Activated effector memory CD4-positive, alpha-beta T cell treated with anti-CD3 and anti-CD28 coated beads, Interleukin-2, amount 50 U/mL, for 16 hours (primary cell): ENCODE measurements around the gene RIPPLY1.
"Not testable (repeated sequence)": the region's sequence is repeated elsewhere in the genome, so short reads cannot be mapped to it uniquely, and the experiment has no call there.

Source experiments
- DNase-seq: peaks from one replicate; pipeline ENCODE4 v3.0.0-alpha.2; 2020

The RIPPLY1 gene

DNA sequence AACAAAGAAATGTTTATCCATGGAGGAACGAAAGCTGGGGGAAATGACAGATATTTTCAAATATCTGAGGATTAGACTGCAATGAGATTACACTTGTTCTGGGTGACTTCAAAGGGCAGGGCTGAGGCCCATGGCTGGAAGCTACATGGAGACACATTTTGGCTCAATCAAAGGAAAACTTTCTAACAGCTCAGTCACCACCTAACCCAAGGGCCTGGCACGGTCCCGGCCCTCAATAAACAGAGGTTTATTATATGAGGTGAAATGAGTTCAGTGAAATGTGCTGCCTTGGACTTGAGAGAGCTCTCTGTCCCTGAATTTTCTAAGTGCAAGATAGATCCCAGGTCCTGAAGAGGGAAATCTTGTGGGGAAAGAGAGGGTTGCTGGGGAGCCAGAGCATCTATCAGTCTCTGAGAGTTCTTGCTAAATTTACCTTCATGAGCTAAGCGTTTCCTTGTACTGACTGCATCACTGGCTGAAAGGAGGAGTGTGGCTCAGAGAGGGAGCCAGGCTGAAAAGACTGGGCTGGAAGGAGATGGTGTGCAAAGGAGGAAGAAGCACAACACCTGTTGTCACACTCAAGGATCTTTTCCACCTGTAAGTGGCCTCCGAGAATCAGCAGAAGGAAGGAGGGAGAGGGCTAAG, 2.0 kb upstream of the RIPPLY1 start:
- DNase-seq, result no peak

DNA sequence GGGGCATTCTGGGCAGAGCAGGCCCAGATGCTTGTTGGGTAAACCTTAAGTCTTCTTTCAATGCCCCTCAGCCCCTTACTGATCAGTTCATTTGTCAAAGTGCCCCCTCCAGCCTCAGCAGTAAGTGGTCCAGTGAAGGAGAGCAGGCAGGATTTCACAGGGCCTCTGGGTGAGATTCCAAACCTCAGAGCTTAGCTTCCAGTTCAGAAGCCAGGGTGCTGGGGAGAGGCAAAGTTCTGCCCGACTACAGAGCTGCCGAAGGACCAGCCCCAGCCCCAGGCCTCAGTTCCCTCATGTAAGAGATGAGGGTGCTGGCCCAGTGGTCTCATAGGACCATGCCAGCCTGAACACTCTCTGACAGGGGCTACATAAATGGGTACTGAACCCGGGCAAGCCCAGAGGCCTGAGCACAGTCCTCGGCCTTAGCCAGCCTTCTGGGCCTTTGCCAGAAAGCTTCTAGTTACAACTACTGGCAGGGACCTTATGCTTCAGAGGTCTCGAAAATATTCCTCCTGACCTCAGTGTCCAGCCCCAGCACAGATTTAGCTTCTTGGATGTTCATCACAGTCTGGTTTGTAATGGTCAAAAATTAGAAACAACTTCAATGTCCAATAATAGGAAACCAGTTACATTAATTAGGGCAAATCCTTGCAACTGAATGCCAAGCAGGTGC, 851 bp upstream of the RIPPLY1 start:
- no peak for DNase-seq

DNA sequence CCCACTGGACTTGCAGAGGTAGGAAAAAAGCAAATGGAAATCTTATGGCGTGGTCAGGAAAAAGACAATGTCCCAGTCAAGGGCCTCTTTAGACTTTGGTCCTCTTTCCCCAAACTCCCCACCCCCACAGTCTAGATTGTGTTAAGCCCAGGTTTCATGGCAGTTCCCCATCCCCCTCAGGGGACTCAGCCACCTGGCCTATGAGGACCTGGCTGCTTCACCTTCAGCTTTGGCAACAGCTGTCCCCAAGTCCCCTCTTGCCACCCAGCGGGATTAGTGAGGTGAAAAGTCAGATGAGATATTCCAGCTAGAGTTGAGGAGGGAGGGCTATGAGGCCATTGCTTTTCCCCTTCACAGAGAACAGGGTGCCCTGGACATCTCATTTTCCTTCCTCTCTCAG, 457 bp downstream of the RIPPLY1 start:
- DNase-seq, result no peak

DNA sequence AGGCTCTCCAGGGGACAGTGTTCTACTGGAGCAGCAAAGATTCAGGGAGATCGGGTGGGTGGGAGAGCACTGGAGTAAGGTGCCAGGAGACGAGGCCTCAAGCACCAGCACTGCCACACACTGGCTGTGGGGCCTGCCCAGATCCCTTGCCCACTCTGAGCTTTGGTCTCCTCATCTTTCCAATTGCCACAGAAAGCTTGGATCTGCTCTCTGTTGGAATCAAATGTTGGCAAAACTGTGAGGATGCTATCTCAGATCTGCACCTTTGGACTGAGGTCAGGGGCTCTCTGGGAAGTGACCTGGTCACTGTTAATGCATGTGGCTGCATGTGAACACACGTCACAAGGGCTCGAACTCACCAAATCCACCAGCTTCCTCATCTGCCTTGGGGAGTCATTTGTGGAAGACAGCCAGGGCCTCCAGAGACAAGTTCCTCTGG, 1.3 kb downstream of the RIPPLY1 start:
- no peak for DNase-seq

DNA sequence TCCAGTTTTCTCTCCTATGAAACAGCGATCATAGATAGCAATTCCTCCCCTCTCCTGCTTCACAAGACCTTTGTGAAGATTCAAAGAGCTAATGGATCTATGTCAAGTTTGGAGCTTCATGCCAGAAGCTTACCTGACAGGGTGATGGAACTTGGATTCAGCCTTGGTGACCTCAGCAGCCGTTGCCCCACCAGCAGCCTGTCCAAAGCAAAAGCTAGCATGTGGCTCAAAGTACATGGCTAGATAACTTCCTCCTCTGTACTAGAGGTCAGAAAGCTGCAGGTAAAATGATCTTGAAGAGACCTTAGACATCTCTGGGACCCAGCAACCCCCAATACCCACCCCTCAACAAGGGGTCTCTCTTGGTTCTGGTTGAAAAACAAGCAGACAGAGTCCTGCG, 1.8 kb downstream of the RIPPLY1 start:
- no peak for DNase-seq

DNA sequence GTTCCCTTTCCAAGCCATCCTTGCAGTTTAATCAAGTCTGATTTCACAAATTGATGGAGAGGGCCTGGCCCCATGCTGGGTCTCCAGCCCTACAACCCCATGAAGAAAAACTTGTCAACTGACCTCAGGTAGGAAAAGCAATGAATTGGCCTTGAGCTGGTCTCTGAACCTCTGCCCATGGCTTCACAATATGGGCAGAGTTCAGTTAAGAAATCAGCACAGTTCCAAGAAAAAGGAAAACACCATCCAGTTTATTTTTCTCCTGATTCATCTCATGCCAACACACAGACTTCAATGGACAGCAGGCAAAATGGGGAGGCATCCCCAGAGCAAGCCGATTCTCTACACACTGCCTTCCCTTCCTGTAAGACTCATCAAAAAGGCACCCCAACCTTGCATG, 3.3 kb downstream of the RIPPLY1 start:
- no peak for DNase-seq

DNA sequence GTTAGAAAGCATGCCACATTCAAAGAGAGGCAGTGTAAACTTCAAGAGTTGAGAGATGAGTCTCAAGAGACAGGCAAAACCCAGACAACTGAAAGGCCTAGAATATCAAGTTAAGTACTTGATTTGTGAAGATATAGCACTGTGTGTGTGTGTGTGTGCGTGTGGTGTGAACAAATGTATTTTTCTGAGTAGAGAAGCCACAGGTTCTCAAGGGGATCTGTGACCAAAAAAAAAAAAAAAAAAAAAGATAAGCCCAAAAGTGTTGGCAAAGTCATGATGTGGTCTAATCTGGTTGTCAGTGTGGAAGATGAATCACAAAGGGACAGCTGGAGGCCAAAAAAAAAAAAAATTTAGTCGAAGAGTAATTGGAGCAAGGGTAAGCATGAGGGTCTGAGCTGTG, 3.9 kb downstream of the RIPPLY1 start:
- no peak for DNase-seq

DNA sequence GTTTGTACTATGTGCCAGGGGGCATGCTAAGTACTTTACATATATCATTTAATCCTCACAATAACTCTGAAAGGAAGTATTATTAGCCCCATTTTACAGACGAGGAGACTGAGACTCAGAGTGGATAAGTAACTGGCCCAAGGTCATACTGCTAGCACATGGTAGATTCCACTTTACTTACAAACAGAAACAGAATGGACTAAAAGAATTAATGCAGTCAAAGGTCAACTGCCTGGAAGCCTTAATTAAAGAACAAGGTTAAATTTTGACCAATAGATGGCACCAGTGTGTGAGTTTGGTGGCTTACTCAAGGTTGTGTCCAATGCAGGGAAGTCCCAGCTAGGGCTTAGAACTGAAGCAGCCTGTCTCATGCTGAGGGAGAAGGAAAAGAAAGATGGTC, 4.7 kb downstream of the RIPPLY1 start:
- no peak for DNase-seq

DNA sequence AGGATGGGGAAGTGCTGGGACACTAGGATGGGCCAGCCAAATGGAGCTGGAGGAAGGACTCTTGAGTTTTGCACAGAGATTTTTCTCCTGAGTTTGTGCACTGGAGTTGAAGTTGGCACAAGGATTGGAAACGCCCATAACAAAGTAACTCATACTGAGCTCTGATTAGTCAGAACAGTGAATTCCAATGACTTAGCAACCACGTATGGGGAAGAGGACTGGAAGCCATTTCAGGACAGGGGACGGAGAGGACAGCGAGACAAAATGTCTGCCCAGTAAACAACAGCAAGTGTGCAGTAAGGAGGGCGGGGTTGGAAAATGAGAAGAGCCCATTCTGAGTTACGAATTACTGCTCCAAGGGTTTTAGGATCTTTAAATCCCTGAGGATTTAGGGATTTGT, 5.9 kb downstream of the RIPPLY1 start:
- no peak for DNase-seq

DNA sequence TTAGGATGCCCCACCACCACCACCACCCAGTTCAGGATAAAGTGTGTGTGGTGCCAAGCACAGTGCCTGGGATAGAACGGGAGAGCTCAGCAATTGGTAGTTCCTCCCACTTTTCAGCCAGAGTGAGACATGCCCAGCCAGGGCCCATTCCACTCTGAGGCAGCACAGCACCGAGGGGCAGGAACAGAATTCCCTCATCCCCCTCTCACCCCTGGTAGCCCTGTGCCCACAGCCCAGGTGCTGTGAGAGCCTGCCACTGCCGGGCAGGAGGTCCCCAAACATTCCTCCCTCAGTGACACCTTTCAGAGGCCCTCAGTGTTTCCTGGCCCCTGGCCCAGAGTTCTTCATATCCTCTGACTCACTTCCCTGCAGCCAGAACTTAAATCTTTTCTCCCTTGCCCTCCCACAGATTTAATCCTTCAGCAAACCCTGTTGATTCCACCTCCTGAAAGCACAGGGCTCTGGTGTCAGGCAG, 8.1 kb downstream of the RIPPLY1 start:
- no peak for DNase-seq

DNA sequence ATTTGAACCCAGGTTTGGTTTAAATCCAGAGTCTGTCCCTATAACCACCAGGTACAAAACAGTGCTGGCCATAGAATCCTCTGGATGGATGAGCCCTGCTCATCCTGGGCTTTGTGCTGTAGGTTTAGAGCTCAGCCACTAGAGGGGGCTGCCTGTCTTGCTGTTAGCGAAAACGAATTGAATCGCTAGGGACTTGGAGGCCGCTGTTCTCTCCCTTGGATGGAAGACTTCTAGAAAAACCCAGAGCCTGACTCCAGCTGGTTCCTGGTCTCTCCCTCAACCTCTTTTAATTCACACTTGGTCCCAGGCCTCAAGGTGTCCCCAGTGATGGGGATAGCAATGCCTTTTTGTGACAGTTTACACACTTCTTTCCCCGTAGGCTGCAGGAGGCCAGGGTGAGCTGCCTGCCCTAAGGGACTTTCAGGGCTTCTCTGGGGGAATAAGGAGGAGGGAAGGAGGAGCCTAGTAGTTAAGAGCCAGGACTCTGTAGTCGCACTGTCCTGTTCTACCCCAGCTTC, 8.7 kb downstream of the RIPPLY1 start:
- peak; percentile 74 for DNase-seq

DNA sequence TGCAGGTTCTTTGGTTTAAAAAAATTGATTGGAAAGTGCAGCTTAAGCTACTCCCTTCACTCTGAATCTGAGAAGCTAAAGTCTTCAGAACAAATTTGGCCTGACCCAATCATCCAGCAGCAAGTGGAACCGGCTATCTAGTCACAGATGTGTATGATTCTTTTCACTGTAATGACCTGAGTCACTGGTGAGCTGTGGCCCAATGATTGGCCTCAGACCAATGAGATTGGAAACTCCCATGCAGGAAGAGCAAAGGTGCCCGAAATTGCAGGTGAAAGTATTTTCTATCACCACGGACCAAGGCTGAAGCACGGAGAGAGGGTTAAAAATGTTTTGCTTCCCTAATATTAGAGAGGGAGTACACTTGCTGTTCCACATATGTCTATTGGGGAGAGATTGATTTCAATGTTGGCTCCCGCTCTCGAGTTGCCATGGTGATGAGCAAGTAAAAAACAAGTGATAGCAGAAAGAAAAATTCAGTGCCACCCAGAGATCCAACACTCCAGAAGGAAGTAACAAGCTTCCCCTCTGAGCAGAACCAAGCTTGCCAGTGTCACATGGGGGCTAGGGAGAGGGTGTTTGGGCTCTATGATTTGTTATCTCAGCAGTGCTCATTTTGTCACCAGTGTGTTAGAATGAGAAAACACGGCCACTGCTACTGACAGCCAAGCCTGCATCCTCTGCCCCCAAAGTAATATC, 11.2 kb downstream of the RIPPLY1 start:
- no peak for DNase-seq

DNA sequence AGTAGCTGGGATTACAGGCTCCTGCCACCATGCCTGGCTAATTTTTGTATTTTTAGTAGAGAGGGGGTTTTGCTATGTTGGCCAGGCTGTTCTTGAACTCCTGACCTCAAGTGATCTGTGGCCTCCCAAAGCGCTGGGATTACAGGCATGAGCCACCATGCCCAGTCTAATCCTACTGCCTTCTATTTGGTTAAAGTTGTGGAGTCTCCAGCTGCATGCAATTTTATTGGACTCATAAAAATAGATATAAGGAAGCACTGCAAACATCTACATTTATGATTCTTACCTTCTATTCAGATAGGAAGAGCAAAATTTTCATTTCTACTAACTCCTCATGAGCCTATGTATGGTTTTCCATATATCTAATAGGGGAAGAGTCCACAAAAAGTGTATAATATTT, 13.7 kb downstream of the RIPPLY1 start:
- DNase-seq, result no peak

DNA sequence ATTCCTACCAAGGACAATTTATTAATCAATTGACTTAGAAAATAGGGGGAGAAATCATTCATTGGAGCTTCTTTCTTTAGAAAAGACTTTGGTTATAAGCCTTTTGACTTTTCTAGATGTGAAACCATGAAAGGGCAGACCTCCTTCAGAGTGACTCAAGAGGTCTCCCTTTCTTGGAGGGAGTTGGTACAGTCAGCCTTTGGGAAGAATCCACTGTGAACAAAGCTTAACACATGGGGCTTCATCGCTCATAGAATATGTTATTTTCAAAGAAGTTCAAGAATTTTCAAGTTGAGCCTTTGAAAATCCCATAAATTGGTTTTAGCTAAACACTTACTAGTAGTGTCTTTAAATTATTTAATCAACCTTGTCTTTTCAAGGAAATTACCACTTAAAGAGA, 28.0 kb downstream of the RIPPLY1 start:
- DNase-seq, result no peak

DNA sequence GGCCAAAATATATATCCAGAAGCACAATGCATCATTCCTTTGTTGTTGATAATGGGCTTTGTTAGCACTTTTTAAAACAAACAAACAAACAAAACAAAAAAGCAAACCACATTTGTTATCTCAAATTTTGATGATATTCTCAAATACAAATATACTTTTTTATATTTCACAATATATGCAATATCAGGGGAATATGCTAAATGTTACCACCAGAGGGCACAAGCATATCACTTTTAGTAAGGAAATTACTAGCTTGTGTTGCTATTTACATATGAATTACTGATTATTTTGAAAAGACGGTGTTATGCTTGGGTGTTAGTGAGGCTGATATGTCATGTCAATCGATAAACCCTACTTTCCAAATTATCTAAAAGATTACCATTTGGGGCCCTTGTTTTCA, 29.1 kb downstream of the RIPPLY1 start:
- DNase-seq, result no peak

DNA sequence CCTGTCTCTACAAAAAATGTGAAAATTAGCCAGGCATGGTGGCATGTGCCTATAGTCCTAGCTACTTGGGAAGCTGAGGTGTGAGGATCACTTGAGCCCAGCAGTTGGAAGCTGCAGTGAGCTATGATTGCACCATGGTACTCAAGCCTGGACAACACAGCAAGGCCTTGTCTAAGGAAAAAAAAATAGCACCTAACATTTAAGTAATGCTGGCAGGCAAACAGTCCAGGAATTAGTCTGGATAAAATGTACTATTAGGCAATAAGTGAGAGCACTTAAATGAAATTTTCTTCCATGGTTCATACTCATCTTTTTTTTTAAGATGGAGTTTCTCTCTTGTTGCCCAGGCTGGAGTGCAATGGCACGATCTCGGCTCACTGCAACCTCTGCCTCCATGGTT, 30.3 kb downstream of the RIPPLY1 start:
- not testable (repeated sequence) for DNase-seq

DNA sequence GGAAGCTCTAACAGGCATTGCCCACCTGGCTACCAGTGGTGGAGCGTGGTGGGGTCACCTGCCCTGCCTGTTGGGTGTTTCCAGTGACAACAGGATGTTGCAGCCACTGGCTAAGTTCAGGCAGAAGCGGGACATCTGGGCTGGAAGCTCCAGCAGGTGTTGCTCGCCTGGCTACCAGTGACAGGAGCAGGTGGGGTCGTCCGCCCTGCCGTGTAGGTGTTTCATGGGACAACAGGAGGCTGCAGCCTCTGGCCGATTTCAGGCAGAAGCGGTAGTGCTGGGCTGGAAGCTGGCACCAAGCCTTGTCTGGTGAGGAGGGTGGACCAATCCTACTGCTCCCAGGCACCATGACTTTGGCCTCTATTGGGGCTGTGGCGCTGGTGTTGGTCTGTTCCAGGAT, 39.4 kb downstream of the RIPPLY1 start:
- no peak for DNase-seq

DNA sequence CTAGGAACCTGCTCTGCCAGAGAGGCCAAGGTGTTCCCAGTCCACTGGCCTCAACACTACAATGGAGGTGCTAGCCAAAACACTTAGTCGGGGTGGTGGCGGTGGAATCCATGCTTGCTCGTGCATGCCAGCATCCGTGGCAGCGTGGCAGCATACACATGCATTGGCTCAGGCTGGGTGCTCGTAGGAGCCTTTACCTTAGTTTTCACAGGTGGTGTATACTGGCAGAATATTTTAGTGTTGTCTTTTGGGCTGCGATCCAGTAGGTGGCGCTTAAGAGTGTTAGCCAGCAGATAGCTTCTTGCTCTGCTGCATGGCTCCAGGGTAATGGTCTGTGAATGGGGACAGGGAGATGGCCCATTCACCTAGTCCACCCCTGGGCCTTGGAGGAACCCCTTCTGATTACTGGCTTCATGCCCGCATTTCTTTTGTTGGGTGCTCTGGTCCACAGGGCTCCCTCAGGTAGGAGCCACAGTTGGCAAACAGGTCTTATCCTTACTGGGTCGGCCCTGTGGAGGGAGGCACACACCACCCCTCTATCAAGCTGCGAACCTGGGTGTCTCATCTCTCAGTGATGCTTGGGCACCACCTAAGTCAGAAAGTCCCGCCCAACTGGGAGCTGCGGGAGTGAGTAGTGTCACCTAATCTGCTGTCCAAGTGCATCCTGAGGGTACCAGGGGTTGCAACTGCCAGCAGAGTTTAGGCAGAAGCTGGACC, 40.0 kb downstream of the RIPPLY1 start:
- DNase-seq, result no peak
